ENCODE measurements around the gene ZNF2. TPM values are rescaled to one million over a fixed set of nuclear protein-coding genes. Genes with fewer than 3 reads are reported as not detected.
A peak's percentile ranks its signal among the peaks of the same experiment; 100 is the strongest.

The ZNF2 gene
- total RNA-seq, 4 donors from 2014 or later: 5.9 to 20.2 (median 8.7) TPM

- peak overlapping the region; percentile 88 to 91 for H3K27ac ChIP-seq
- peaks cover 0 to 3% of the 10 kb centered on the region in 2 donors for H3K4me1 ChIP-seq
- H3K4me3 ChIP-seq: peak overlapping the region; percentile 77 to 97
- intact Hi-C loops (cut with DNase I; ENCODE audit: low total_unique reads): no loop called here
- DNase-seq: no peak
- no peak for TF ChIP-seq POLR2A (IDR thresholded peaks at IDR 0.05)
- no peak for TF ChIP-seq CTCF (IDR thresholded peaks at IDR 0.05)
- H3K36me3 ChIP-seq: no peaks in the 10 kb centered on the region
- no peaks in the 10 kb centered on the region for H3K27me3 ChIP-seq
- no peaks in the 10 kb centered on the region for H3K9me3 ChIP-seq
Observed at GRCh38 chr2:95165030-95165370, 609 bp upstream of the ZNF2 start.

- H3K27me3 ChIP-seq: no peaks in the 10 kb centered on the region
- no peak for TF ChIP-seq CTCF (IDR thresholded peaks at IDR 0.05)
- TF ChIP-seq POLR2A (IDR thresholded peaks at IDR 0.05): peak in 1 of 2 donors; percentile 5
- peak overlapping the region; percentile 88 to 91 for H3K27ac ChIP-seq
- DNase-seq: no peak
- H3K9me3 ChIP-seq: no peaks in the 10 kb centered on the region
- peak overlapping the region; percentile 77 to 97 for H3K4me3 ChIP-seq
- no peaks in the 10 kb centered on the region for H3K36me3 ChIP-seq
- H3K4me1 ChIP-seq: no peaks in the 10 kb centered on the region
- intact Hi-C loops (cut with DNase I; ENCODE audit: low total_unique reads): no loop called here
Observed at GRCh38 chr2:95166065-95166763, 605 bp downstream of the ZNF2 start.

- intact Hi-C loops (cut with DNase I; ENCODE audit: low total_unique reads): no loop called here
- Histone ChIP-seq H3K36me3 (no peaks in the 10 kb centered on the region), H3K4me1 (no peaks in the 10 kb centered on the region), H3K9me3 (no peaks in the 10 kb centered on the region), H3K4me3 (no peak overlapping the region), H3K27me3 (no peaks in the 10 kb centered on the region), H3K27ac (no peak overlapping the region)
- TF ChIP-seq CTCF (IDR thresholded peaks at IDR 0.05) (no peak), POLR2A (IDR thresholded peaks at IDR 0.05) (no peak)
- DNase-seq: no peak
Observed at GRCh38 chr2:95171902-95172301, 6.3 kb downstream of the ZNF2 start.

GRCh38 chr2:95174031-95174542, 8.5 kb downstream of the ZNF2 start:
- DNase-seq: no peak
- Histone ChIP-seq H3K9me3 (no peaks in the 10 kb centered on the region), H3K27me3 (no peaks in the 10 kb centered on the region), H3K36me3 (no peaks in the 10 kb centered on the region), H3K4me3 (no peak overlapping the region), H3K4me1 (no peaks in the 10 kb centered on the region), H3K27ac (no peak overlapping the region)
- no peak for TF ChIP-seq POLR2A (IDR thresholded peaks at IDR 0.05)
- TF ChIP-seq CTCF (IDR thresholded peaks at IDR 0.05): no peak
- intact Hi-C loops (cut with DNase I; ENCODE audit: low total_unique reads): no loop called here

- intact Hi-C loops (cut with DNase I; ENCODE audit: low total_unique reads): no loop called here
- Histone ChIP-seq H3K9me3 (peaks cover 0 to 6% of the 10 kb centered on the region in 2 donors), H3K4me1 (no peaks in the 10 kb centered on the region), H3K27ac (no peak overlapping the region), H3K27me3 (no peaks in the 10 kb centered on the region), H3K36me3 (no peaks in the 10 kb centered on the region), H3K4me3 (no peak overlapping the region)
- no peak for DNase-seq
- TF ChIP-seq CTCF (IDR thresholded peaks at IDR 0.05): no peak
- no peak for TF ChIP-seq POLR2A (IDR thresholded peaks at IDR 0.05)
Observed at GRCh38 chr2:95179451-95179850, 13.8 kb downstream of the ZNF2 start.

Data from uterus (tissue), 4 donors.